Measurements from ENCODE around the gene RHOBTB1.

RHOBTB1 gene

GRCh38 chr10:60965696-60966095, 21.7 kb upstream of the RHOBTB1 start:
- DNase-seq (ENCODE audit: low read depth): no peak

DNA sequence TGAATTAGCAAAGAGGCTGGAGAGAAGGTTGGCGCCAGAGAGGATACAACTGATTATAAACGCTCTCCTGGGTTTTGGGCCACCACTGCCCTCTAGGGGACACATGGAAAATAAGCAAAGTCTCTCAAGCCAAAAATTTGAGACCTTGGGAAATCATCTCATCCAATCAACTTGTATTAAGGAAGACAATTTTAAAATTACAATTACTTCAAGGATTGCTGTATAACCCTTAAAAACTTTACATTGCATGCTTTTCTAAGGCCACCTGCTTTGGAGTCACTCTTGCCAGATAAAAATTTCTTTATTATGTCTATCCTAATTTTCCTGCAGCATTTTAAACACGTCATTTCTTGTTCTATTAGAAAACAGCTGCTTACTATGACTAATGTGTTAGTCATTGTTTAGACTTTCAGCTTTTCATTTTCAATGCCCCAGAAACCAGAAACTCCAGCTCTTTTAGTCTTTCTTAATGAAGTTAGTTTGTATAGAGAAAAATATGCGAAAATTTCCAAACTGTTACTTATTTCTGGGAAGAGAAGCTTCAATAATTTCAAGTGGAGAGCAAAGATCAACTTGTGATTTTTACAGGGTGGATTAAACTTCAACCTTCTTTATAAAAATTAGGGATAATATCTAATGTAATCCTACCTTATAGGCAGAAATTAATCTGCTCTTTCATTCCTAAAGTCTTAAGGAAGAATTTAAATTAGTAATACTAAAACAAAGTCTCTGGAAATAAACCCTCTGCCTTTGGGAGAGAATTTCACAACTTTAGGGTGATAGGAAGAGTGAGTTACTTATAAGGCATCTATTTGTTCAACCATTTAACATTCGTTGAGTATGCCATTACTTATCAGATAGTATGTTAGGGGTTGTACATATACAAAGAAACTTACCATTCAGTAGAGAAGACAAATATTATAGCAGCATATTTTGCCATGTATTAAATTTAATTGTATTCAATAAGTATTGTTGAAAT, 20.6 kb upstream of the RHOBTB1 start:
- DNase-seq (ENCODE audit: low read depth): peak; percentile 87

- DNase-seq (ENCODE audit: low read depth): peak; percentile 72
Measured at GRCh38 chr10:60963441-60964256, 19.7 kb upstream of the RHOBTB1 start.

GRCh38 chr10:60962946-60963345, 19.0 kb upstream of the RHOBTB1 start:
- DNase-seq (ENCODE audit: low read depth): peak; percentile 57

DNA sequence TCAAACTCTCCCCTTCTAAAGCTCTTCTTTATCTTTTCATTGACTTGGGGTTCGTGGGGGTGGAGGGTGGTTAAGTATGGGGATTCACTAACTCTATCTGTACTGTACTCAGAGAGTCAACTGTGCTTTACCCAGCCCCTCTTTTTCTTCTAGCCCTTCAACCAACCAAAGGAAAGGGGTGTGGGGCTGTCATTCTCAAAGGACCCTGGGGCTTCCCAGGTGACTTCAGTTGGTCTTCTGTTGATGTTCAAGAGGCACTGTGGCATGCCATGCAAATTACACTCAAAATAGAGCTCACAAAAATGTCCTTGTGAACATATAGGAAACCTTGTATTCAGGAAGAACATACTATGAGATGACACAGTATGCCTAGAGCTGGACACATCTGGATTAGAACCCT, 16.9 kb upstream of the RHOBTB1 start:
- DNase-seq (ENCODE audit: low read depth): no peak

- DNase-seq (ENCODE audit: low read depth): no peak
Measured at GRCh38 chr10:60960031-60960430, 16.0 kb upstream of the RHOBTB1 start.

GRCh38 chr10:60958892-60959601, 15.1 kb upstream of the RHOBTB1 start:
- peak; percentile 76 for DNase-seq (ENCODE audit: low read depth)

DNA sequence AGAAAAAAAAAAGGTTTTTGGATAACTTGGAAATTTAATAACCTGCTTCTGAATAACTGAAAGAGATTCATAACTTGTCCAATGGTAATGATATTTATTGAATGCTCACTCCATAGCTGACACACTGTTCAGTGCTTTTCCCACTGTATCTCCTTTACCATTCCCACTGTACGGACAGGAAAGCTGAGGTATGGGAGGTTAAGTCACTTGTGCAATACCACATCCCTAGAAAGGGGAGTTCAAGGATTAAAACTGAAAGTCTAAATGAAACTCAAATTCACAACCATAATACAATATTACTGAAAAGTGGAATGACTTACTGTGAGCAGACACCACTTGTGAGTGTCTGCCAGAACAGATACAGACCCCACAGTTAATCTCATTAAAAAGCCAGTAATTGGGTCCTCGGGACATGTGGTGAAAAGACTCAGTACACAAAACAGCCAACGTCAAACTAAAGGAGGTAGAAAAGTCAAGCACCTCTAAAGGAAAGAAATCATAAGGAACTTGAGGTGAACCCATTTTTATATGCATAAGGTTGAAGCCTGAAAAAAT, 13.8 kb upstream of the RHOBTB1 start:
- DNase-seq (ENCODE audit: low read depth): no peak

GRCh38 chr10:60955957-60956425, 12.0 kb upstream of the RHOBTB1 start:
- peak; percentile 82 for DNase-seq (ENCODE audit: low read depth)

GRCh38 chr10:60955316-60955715, 11.3 kb upstream of the RHOBTB1 start:
- no peak for DNase-seq (ENCODE audit: low read depth)

GRCh38 chr10:60954035-60954434, 10.1 kb upstream of the RHOBTB1 start:
- DNase-seq (ENCODE audit: low read depth): no peak

DNA sequence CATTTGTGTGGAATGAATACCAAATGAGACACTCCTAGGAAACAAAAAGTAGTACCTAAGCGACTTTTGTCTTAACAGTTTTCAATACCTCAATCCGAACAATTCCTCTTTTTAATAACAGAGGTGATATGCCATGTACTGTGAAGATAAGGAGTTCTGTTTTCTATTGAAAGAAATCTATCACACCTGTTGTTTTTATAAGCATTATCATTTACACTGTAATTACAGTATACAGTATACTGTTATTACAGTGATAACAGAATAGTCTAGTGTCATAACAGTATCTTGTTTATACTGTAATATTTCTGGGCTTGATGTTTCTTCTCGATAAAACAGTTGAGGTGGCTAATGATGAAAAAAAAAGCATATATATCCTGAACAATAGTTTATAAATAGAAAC, 9.4 kb upstream of the RHOBTB1 start:
- DNase-seq (ENCODE audit: low read depth): no peak

DNA sequence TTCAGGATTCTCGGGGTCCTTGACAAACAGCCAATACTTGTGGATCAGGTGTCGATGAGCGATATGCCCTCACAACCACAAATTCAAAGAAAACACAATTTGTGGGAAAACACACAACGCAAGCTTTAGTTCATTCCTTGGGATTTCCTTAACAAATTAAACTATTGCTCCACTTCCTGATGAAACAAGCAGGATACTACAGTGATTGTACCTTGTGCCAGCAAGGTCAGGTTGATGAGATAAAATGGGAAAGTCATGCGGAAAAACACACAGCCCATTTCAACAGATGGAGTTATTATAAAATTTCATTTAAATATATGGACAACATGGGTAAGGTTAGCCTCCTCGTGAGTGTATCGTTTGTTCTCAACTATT, 8.8 kb upstream of the RHOBTB1 start:
- no peak for DNase-seq (ENCODE audit: low read depth)

- no peak for DNase-seq (ENCODE audit: low read depth)
Measured at GRCh38 chr10:60952067-60952845, 8.3 kb upstream of the RHOBTB1 start.

- peak; percentile 1 for DNase-seq (ENCODE audit: low read depth)
Measured at GRCh38 chr10:60951272-60951724, 7.3 kb upstream of the RHOBTB1 start.

DNA sequence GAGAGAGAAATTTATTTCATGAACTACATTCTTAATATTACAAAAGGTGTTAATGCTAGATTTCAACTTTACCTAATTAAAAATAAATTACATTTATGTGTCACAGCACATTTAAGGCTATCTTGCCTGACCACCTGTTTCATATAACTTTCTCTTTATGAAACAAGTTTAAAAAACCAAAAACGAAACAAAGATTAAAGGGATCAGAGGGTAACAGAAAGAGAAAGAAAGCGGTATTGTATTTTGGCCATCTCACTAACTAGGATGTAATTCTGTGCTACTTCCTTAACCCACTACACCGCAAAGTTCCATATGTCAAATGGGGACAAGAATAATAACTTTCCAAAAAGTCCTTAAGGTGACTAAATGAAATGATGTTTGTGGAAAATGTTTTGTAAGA, 6.3 kb upstream of the RHOBTB1 start:
- no peak for DNase-seq (ENCODE audit: low read depth)

DNA sequence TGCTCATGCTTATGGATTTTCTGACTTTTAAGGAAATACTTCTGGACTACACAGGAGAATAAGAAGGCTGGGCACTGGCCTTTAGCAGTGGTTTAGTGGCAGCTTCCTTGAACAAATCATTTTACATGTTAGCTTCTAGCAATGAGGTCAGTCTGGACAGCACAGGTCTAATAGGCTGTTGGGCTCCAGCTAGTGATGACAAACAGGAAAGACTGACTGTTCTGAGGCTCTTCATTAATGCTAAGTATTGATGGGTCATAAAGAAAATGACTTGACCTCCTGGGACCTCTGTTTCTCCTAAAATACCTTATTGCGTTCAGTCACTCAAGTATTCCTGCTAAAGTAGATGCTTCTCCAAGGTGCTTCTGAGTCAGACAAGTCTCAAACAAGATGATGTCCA, 4.9 kb upstream of the RHOBTB1 start:
- DNase-seq (ENCODE audit: low read depth): peak; percentile 6

- no peak for DNase-seq (ENCODE audit: low read depth)
Measured at GRCh38 chr10:60944910-60945297, 919 bp upstream of the RHOBTB1 start.

- DNase-seq (ENCODE audit: low read depth): peak; percentile 60
Measured at GRCh38 chr10:60943316-60944057, 498 bp downstream of the RHOBTB1 start.

DNA sequence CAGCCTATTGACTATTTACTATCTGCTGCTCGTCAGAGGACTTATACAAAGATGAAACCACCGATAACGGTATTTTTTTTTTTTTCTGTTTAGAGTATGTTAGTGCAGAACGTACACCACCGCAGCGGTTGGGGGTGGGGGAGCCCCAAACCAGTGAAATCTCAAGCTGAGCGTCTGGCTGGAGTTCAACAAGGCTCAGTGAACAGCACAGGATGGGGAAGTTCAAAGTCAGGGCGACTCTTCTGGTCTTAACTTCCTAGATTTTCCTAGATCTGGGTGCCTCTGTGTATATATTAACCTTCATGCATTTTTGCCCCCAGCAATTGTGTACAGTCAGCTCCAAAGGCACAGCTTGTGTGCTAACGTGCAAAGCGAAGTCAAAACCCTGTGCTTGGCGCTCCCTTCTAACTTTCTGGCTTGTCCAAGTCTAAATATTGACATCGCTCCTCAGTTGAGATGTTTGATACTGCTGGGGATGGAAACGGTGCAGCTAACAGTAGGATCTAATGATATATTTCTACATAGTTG, 1.1 kb downstream of the RHOBTB1 start:
- peak; percentile 49 for DNase-seq (ENCODE audit: low read depth)
